ENCODE results near the gene AP1S3. TPM values are rescaled to one million over a fixed set of nuclear protein-coding genes. Genes with fewer than 3 reads are reported as not detected.

Gene AP1S3
- total RNA-seq, 1 experiment from 2014 or later: 73.3 TPM

DNA sequence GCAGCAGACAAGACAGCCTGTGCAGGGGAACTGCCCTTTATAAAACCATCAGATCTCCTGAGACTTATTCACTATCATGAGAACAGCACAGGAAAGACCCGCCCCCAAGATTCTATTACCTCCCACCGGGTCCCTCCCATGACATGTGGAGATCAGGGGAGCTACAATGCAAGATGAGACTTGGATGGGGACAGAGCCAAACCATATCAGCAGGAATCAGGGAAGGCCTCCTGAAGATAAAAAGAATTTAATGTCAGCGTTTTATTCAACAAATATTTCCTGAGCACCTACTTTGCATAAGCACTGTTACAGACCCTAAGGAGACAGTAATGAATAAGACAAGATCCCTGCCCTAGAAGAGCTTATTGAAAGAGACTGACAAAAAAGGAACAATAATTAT, 105.0 kb downstream of the AP1S3 start:
- H3K9me3 ChIP-seq (ENCODE audit: insufficient read depth, low read depth): no peaks in the 10 kb centered on the region
- no peaks in the 10 kb centered on the region for H3K79me2 ChIP-seq (ENCODE audit: low read depth)
- ChIA-PET POLR2A (ENCODE audit: unreplicated experiment) (no interaction called here), CTCF (no interaction called here)
- H3K9me2 ChIP-seq (ENCODE audit: insufficient read depth): no peaks in the 10 kb centered on the region
- H3F3A ChIP-seq (ENCODE audit: insufficient read depth, low read depth): peaks cover under 1% of the 10 kb centered on the region; the same call in 1 of the 2 replicates
- TF ChIP-seq, protein P1, sequence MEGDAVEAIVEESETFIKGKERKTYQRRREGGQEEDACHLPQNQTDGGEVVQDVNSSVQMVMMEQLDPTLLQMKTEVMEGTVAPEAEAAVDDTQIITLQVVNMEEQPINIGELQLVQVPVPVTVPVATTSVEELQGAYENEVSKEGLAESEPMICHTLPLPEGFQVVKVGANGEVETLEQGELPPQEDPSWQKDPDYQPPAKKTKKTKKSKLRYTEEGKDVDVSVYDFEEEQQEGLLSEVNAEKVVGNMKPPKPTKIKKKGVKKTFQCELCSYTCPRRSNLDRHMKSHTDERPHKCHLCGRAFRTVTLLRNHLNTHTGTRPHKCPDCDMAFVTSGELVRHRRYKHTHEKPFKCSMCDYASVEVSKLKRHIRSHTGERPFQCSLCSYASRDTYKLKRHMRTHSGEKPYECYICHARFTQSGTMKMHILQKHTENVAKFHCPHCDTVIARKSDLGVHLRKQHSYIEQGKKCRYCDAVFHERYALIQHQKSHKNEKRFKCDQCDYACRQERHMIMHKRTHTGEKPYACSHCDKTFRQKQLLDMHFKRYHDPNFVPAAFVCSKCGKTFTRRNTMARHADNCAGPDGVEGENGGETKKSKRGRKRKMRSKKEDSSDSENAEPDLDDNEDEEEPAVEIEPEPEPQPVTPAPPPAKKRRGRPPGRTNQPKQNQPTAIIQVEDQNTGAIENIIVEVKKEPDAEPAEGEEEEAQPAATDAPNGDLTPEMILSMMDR (conservative IDR thresholded peaks at IDR 0.05): no peak
- no peak for TF ChIP-seq EZH2 (IDR thresholded peaks at IDR 0.05; ENCODE audit: low read depth)
- H4K20me1 ChIP-seq (ENCODE audit: insufficient read depth): no peaks in the 10 kb centered on the region
- intact Hi-C loops (cut with micrococcal nuclease; ENCODE audit: unreplicated experiment): no loop called here
- H3K36me3 ChIP-seq (ENCODE audit: low read depth): no peaks in the 10 kb centered on the region
- H3K4me2 ChIP-seq: no peak overlapping the region
- H2AFZ ChIP-seq: no peak overlapping the region
- H3K4me3 ChIP-seq: no peak overlapping the region
- H3K4me1 ChIP-seq (replicated peaks; ENCODE audit: insufficient read depth): peaks cover 8% of the 10 kb centered on the region; the same call in 1 of the 2 replicates
- no peak overlapping the region for H3K27ac ChIP-seq
- no peaks in the 10 kb centered on the region for H3K27me3 ChIP-seq (ENCODE audit: insufficient read depth, low read depth)
- no peak for DNase-seq
- no TSS peak for BruUV-seq (replicated peaks)

DNA sequence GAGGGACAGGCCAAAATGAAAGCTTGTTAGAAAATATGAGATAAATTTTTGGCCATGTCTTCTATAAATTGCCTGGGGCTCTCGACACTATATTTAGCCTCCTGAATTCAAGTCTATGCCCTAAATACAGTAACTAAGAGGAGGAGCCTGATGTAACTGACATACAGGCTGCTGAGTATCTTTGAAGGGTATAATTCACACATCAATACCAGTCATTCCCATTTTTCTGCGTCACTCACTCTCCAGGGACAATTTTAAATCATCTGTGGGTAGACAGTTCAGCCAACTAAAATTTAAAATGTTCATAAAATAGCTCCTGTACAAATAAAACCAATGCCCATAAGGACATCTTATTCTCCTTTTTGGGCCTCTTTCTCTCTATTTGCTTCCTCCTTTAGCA, 105.9 kb downstream of the AP1S3 start:
- TF ChIP-seq EZH2 (IDR thresholded peaks at IDR 0.05; ENCODE audit: low read depth): no peak
- DNase-seq: no peak
- H3K27ac ChIP-seq: no peak overlapping the region
- H3K4me2 ChIP-seq: no peak overlapping the region
- H3K9me3 ChIP-seq (ENCODE audit: insufficient read depth, low read depth): no peaks in the 10 kb centered on the region
- H3F3A ChIP-seq (ENCODE audit: insufficient read depth, low read depth): peaks cover 5% of the 10 kb centered on the region; the same call in 1 of the 2 replicates
- BruUV-seq (replicated peaks): no TSS peak
- ChIA-PET POLR2A (ENCODE audit: unreplicated experiment) (no interaction called here), CTCF (no interaction called here)
- no peaks in the 10 kb centered on the region for H4K20me1 ChIP-seq (ENCODE audit: insufficient read depth)
- H3K36me3 ChIP-seq (ENCODE audit: low read depth): no peaks in the 10 kb centered on the region
- peaks cover 8% of the 10 kb centered on the region; the same call in 1 of the 2 replicates for H3K4me1 ChIP-seq (replicated peaks; ENCODE audit: insufficient read depth)
- no peak overlapping the region for H2AFZ ChIP-seq
- no peak overlapping the region for H3K4me3 ChIP-seq
- no peaks in the 10 kb centered on the region for H3K79me2 ChIP-seq (ENCODE audit: low read depth)
- intact Hi-C loops (cut with micrococcal nuclease; ENCODE audit: unreplicated experiment): no loop called here
- no peaks in the 10 kb centered on the region for H3K27me3 ChIP-seq (ENCODE audit: insufficient read depth, low read depth)
- H3K9me2 ChIP-seq (ENCODE audit: insufficient read depth): no peaks in the 10 kb centered on the region

DNA sequence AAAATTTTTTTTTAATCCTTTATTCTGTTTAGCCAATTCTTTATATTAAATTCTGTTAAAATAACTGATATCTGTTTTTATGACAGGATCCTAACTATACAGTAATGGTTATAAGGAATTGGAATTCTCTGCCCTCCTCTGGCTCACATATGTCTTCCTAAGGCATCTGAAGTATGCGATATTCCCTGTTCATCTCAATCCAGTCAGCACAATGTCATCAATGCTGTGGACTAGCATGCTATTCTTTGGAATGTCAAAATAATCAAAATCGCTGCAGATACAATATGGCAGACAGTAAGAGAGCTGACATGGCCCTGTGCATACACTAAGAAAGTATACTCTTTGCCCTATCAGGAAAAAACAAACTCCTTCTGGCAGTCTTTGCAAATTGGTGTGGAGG, 107.6 kb downstream of the AP1S3 start:
- no peaks in the 10 kb centered on the region for H3K9me2 ChIP-seq (ENCODE audit: insufficient read depth)
- no peaks in the 10 kb centered on the region for H3K79me2 ChIP-seq (ENCODE audit: low read depth)
- ChIA-PET POLR2A (ENCODE audit: unreplicated experiment) (no interaction called here), CTCF (interaction anchor here (0.6 kb wide), 1 partner anchor 67 kb away, joined by 3 read pairs; no protein-coding TSS in a partner anchor)
- TF ChIP-seq EZH2 (IDR thresholded peaks at IDR 0.05; ENCODE audit: low read depth): no peak
- TF ChIP-seq, protein P1 (conservative IDR thresholded peaks at IDR 0.05): no peak
- no peaks in the 10 kb centered on the region for H3K36me3 ChIP-seq (ENCODE audit: low read depth)
- H3F3A ChIP-seq (ENCODE audit: insufficient read depth, low read depth): peaks cover 17% of the 10 kb centered on the region
- no TSS peak for BruUV-seq (replicated peaks)
- no peaks in the 10 kb centered on the region for H3K27me3 ChIP-seq (ENCODE audit: insufficient read depth, low read depth)
- H3K9me3 ChIP-seq (ENCODE audit: insufficient read depth, low read depth): no peaks in the 10 kb centered on the region
- no peak overlapping the region for H3K4me2 ChIP-seq
- H2AFZ ChIP-seq: no peak overlapping the region
- H4K20me1 ChIP-seq (ENCODE audit: insufficient read depth): no peaks in the 10 kb centered on the region
- H3K4me3 ChIP-seq: no peak overlapping the region
- no peak overlapping the region for H3K27ac ChIP-seq
- H3K4me1 ChIP-seq (replicated peaks; ENCODE audit: insufficient read depth): peaks cover 15% of the 10 kb centered on the region
- intact Hi-C loops (cut with micrococcal nuclease; ENCODE audit: unreplicated experiment): no loop called here
- no peak for DNase-seq

DNA sequence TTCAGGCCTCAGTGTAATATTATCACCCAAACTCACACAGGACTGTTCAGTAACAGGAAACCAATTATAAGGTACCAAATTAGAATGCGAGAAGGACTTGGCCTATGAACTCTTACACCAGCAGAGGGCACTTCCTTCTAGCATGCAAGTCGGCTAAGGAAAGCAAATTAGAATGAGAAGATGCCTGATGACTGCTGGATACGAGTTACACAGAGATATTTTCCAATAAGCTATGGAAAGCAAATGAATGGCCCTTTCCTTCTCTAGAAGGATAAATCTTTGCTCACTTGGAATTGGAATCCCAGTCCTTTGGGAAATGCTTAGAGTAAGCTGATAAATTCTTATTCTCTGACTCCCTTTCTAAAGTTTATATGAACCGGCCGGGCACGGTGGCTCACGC, 109.8 kb downstream of the AP1S3 start:
- no peaks in the 10 kb centered on the region for H3K27me3 ChIP-seq (ENCODE audit: insufficient read depth, low read depth)
- no peaks in the 10 kb centered on the region for H3K79me2 ChIP-seq (ENCODE audit: low read depth)
- no peak overlapping the region for H3K4me2 ChIP-seq
- no peaks in the 10 kb centered on the region for H4K20me1 ChIP-seq (ENCODE audit: insufficient read depth)
- DNase-seq: peak; percentile 39 to 73
- H2AFZ ChIP-seq: no peak overlapping the region
- TF ChIP-seq EZH2 (IDR thresholded peaks at IDR 0.05; ENCODE audit: low read depth): no peak
- TF ChIP-seq, protein P1 (conservative IDR thresholded peaks at IDR 0.05): peak; percentile 73
- H3K36me3 ChIP-seq (ENCODE audit: low read depth): no peaks in the 10 kb centered on the region
- H3K4me1 ChIP-seq (replicated peaks; ENCODE audit: insufficient read depth): peaks cover 19% of the 10 kb centered on the region
- no peaks in the 10 kb centered on the region for H3K9me2 ChIP-seq (ENCODE audit: insufficient read depth)
- CTCF ChIA-PET: interaction anchor here (0.7 to 1.1 kb wide), 7 partner anchors 28 to 788 kb away, joined by 3 to 12 read pairs (median 3); no protein-coding TSS in a partner anchor
- POLR2A ChIA-PET (ENCODE audit: unreplicated experiment): interaction anchor here (0.6 kb wide), 1 partner anchor 69 kb away, joined by 3 read pairs; no protein-coding TSS in a partner anchor
- BruUV-seq (replicated peaks): no TSS peak
- intact Hi-C loops (cut with micrococcal nuclease; ENCODE audit: unreplicated experiment): no loop called here
- no peak overlapping the region for H3K27ac ChIP-seq
- no peaks in the 10 kb centered on the region for H3K9me3 ChIP-seq (ENCODE audit: insufficient read depth, low read depth)
- H3F3A ChIP-seq (ENCODE audit: insufficient read depth, low read depth): peaks cover 22% of the 10 kb centered on the region
- no peak overlapping the region for H3K4me3 ChIP-seq
